Endothelial cell of umbilical vein (primary cell): Measurements from ENCODE around the gene NUP62CL. TPM values are rescaled to one million over a fixed set of nuclear protein-coding genes. Genes with fewer than 3 reads are reported as not detected.

Experiments
- BruUV-seq: library from RNA; stranded (reverse); fragments of 400-500 nt; replicated peaks from 2 replicates; lab custom pipeline; 2021; lab: Mats Ljungman, UMichigan
- CTCF ChIA-PET: fragments of 300-600, 350-600 bp; sonication (Branson Sonifier 250); formaldehyde crosslinking; loops from one replicate; lab custom pipeline; 2021; ENCODE audit warnings: antibody characterized with exemption, inconsistent platforms; lab: Charles Lee
- POLR2A ChIA-PET: fragments of 300-600, 350-600 bp; sonication (Branson Sonifier 250); formaldehyde crosslinking; loops from one replicate; lab custom pipeline; 2021; ENCODE audit warnings: antibody characterized with exemption, inconsistent platforms; lab: Charles Lee
- DNase-seq: peaks from one replicate; pipeline ENCODE4 v3.0.0-alpha.2; 2011; ENCODE audit warnings: low read depth, low spot score
- FAIRE-seq: peaks from 2 replicates; lab custom pipeline; 2011; peaks lifted over from hg19 to GRCh38; lab: Jason Lieb, UNC
- H2AFZ ChIP-seq: 2 replicates; pipeline ENCODE4 v1.6.0; 2012; ENCODE audit warnings: low read depth, low read length, control low read depth, inconsistent platforms
- H3K27ac ChIP-seq: 2 replicates; pipeline ENCODE4 v1.5.1; 2011; ENCODE audit warnings: low read depth, mild to moderate bottlenecking, control low read depth, low read length, moderate library complexity; ENCODE audit not compliant: insufficient read depth
- H3K27me3 ChIP-seq, 2 experiments: 2 replicates each; pipeline versions ENCODE4 v1.6.0 to v1.6.1; 2011; ENCODE audit warnings: low read length in 2 of 2, mixed read lengths in 1 of 2; ENCODE audit not compliant: control insufficient read depth in 2 of 2, insufficient read depth in 2 of 2
- H3K36me3 ChIP-seq, 2 experiments: 2 replicates in 1 of 2; 3 replicates in 1 of 2; pipeline ENCODE4 v1.5.1; 2011; ENCODE audit warnings: low read length in 2 of 2, mild to moderate bottlenecking in 1 of 2, moderate library complexity in 1 of 2; ENCODE audit not compliant: control insufficient read depth in 2 of 2, insufficient read depth in 2 of 2; ENCODE audit errors: extremely low read depth in 1 of 2
- H3K4me1 ChIP-seq: 3 replicates; pipeline ENCODE4 v1.5.1; 2011; ENCODE audit warnings: mild to moderate bottlenecking, low read length; ENCODE audit not compliant: control insufficient read depth, insufficient read depth; ENCODE audit errors: extremely low read depth
- H3K4me2 ChIP-seq: 2 replicates; pipeline ENCODE4 v1.6.1; 2011; ENCODE audit warnings: low read length, control low read depth, mixed read lengths; ENCODE audit not compliant: insufficient read depth
- H3K4me3 ChIP-seq, 3 experiments: fragments of 200-600 bp in 1 of 3; sonication (generic), shearing (Covaris generic) in 1 of 3; replicated peaks in 1 of 3; 2 replicates each; pipeline ENCODE4 v1.5.1; 2011 to 2016; ENCODE audit warnings: control low read depth in 3 of 3, low read length in 3 of 3, mild to moderate bottlenecking in 2 of 3, inconsistent platforms in 1 of 3, low read depth in 1 of 3, moderate library complexity in 1 of 3; ENCODE audit not compliant: insufficient read depth in 1 of 3
- H3K79me2 ChIP-seq: 2 replicates; pipeline ENCODE4 v1.6.0; 2012; ENCODE audit warnings: low read length, inconsistent platforms; ENCODE audit not compliant: control insufficient read depth, insufficient read depth
- H3K9ac ChIP-seq: replicated peaks from 2 replicates; pipeline ENCODE3; 2011; ENCODE audit warnings: low read length, control low read depth; ENCODE audit not compliant: insufficient read depth; ENCODE audit errors: extremely low read depth
- H3K9me1 ChIP-seq: replicated peaks from 3 replicates; pipeline ENCODE4 v1.6.0; 2011; ENCODE audit warnings: mild to moderate bottlenecking, low read length; ENCODE audit not compliant: control insufficient read depth, insufficient read depth; ENCODE audit errors: extremely low read depth
- H3K9me3 ChIP-seq: replicated peaks from 2 replicates; pipeline ENCODE4 v1.5.1; 2012; ENCODE audit warnings: low read length, inconsistent platforms; ENCODE audit not compliant: control insufficient read depth, insufficient read depth
- H4K20me1 ChIP-seq: replicated peaks from 2 replicates; pipeline ENCODE3; 2011; ENCODE audit warnings: mild to moderate bottlenecking, low read length; ENCODE audit not compliant: control insufficient read depth, insufficient read depth; ENCODE audit errors: extremely low read depth
- EZH2 ChIP-seq: IDR thresholded peaks from 2 replicates; pipeline ENCODE4 v1.6.1; 2012; ENCODE audit warnings: borderline replicate concordance, low read depth, mild to moderate bottlenecking, moderate library complexity, low read length, inconsistent platforms; ENCODE audit not compliant: severe bottlenecking
- FOS ChIP-seq: IDR thresholded peaks from 2 replicates; pipeline ENCODE4 v1.6.1; 2011; ENCODE audit warnings: mild to moderate bottlenecking, low read length, moderate library complexity, borderline replicate concordance; ENCODE audit not compliant: insufficient read depth
- GATA2 ChIP-seq: IDR thresholded peaks from 2 replicates; pipeline ENCODE4 v1.7.0; 2011; ENCODE audit warnings: low read depth, mild to moderate bottlenecking, moderate library complexity, mixed read lengths, low read length; ENCODE audit not compliant: insufficient read length, insufficient read depth
- JUN ChIP-seq: IDR thresholded peaks from 2 replicates; pipeline ENCODE4 v1.6.1; 2011; ENCODE audit warnings: borderline replicate concordance, low read depth; ENCODE audit not compliant: insufficient read length, insufficient read depth
- MYC ChIP-seq: IDR thresholded peaks from one replicate; pipeline ENCODE4 v1.6.1; 2011; ENCODE audit warnings: mild to moderate bottlenecking, low read depth, low read length
- POLR2A ChIP-seq: IDR thresholded peaks from 2 replicates; pipeline ENCODE4 v1.6.1; 2012; ENCODE audit warnings: low read depth, mild to moderate bottlenecking, control low read depth, low read length
- POLR2AphosphoS5 ChIP-seq: IDR thresholded peaks from 2 replicates; pipeline ENCODE4 v1.6.1; 2012; ENCODE audit warnings: low read depth, mild to moderate bottlenecking, control low read depth, low read length, moderate library complexity; ENCODE audit not compliant: insufficient read depth
- dilution Hi-C: fragments of 300-500 bp; cut with MboI; formaldehyde crosslinking; loops from one replicate; pipeline ENCODE4 v1.15.0; 2019; ENCODE audit warnings: low sequenced_read_pairs; ENCODE audit not compliant: extremely low pct_ligation_motif_present
- intact Hi-C: fragments of 100-400 bp; cut with micrococcal nuclease; formaldehyde crosslinking; loops from one replicate; pipeline ENCODE4 v1.10.0; 2022
- polyA plus RNA-seq, 4 experiments: library from polyadenylated mRNA; depleted of rRNA in 3 of 4; stranded (reverse) in 3 of 4; unstranded in 1 of 4; fragments of >200 nt; gene quantifications; 2 replicates each; pipeline versions ENCODE4 v1.2.1 to v1.2.3, GENCODE V29; 2011 to 2012; ENCODE audit warnings: missing spikeins in 1 of 4
- total RNA-seq: library from RNA; stranded (reverse); gene quantifications from 2 replicates; pipeline ENCODE4 v1.2.3, GENCODE V29; 2021
- TF ChIP-seq, protein P1 (sequence below): IDR thresholded peaks from 2 replicates; pipeline ENCODE4 v1.6.1; 2011; ENCODE audit not compliant: insufficient read depth, insufficient read length
- TF ChIP-seq, protein P2 (sequence below), 2 donors: IDR thresholded peaks; 1 replicate in 1 of 2; 2 replicates in 1 of 2; pipeline ENCODE4 v1.5.1; 2011; ENCODE audit warnings: low read length in 2 of 2, mild to moderate bottlenecking in 2 of 2, moderate library complexity in 2 of 2, control low read depth in 1 of 2, inconsistent platforms in 1 of 2, low read depth in 1 of 2; ENCODE audit not compliant: insufficient read depth in 1 of 2; ENCODE audit errors: extremely low read depth in 1 of 2

The NUP62CL gene
- total and polyA plus RNA-seq, 2 donors (not counting 3 experiments of a cell fraction or from before 2014, with no cell fraction given), result not detected

GRCh38 chrX:107206697-107207065, 448 bp upstream of the NUP62CL start:
- CTCF ChIA-PET, result no interaction called here
- H3K36me3 ChIP-seq, result no peaks in the 10 kb centered on the region
- no peaks in the 10 kb centered on the region for H3K27me3 ChIP-seq
- no peak overlapping the region for H3K4me3 ChIP-seq
- no peaks in the 10 kb centered on the region for H3K9me3 ChIP-seq
- no peak overlapping the region for H3K9ac ChIP-seq
- H3K27ac ChIP-seq, result no peak overlapping the region
- no peaks in the 10 kb centered on the region for H3K9me1 ChIP-seq
- no TSS peak for BruUV-seq
- peak overlapping the region; percentile 79 for H3K4me2 ChIP-seq
- intact Hi-C loops, result loop anchor here (5.0 kb wide), 1 partner anchor 89 kb away; the partner anchor contains the start of gene RBM41
- TF ChIP-seq POLR2AphosphoS5, result no peak
- no peak for TF ChIP-seq GATA2
- TF ChIP-seq, protein P1, sequence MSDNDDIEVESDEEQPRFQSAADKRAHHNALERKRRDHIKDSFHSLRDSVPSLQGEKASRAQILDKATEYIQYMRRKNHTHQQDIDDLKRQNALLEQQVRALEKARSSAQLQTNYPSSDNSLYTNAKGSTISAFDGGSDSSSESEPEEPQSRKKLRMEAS, result no peak
- TF ChIP-seq POLR2A, result no peak
- TF ChIP-seq MYC, result no peak
- TF ChIP-seq, protein P2, sequence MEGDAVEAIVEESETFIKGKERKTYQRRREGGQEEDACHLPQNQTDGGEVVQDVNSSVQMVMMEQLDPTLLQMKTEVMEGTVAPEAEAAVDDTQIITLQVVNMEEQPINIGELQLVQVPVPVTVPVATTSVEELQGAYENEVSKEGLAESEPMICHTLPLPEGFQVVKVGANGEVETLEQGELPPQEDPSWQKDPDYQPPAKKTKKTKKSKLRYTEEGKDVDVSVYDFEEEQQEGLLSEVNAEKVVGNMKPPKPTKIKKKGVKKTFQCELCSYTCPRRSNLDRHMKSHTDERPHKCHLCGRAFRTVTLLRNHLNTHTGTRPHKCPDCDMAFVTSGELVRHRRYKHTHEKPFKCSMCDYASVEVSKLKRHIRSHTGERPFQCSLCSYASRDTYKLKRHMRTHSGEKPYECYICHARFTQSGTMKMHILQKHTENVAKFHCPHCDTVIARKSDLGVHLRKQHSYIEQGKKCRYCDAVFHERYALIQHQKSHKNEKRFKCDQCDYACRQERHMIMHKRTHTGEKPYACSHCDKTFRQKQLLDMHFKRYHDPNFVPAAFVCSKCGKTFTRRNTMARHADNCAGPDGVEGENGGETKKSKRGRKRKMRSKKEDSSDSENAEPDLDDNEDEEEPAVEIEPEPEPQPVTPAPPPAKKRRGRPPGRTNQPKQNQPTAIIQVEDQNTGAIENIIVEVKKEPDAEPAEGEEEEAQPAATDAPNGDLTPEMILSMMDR (IDR thresholded peaks at IDR 0.05; ENCODE audit: extremely low read depth in 1 of 2, insufficient read depth in 1 of 2, low read depth in 1 of 2, low read length in 2 of 2), result no peak
- TF ChIP-seq JUN, result no peak
- TF ChIP-seq FOS, result no peak
- no peak for TF ChIP-seq EZH2
- POLR2A ChIA-PET, result no interaction called here
- H2AFZ ChIP-seq, result no peak overlapping the region
- H3K4me1 ChIP-seq, result peaks cover 6% of the 10 kb centered on the region
- no peaks in the 10 kb centered on the region for H3K79me2 ChIP-seq
- dilution Hi-C loops, result no loop called here
- H4K20me1 ChIP-seq, result no peaks in the 10 kb centered on the region
- DNase-seq (no peak), FAIRE-seq (no peak)
